NB4 (cell line): Measurements from ENCODE around the gene XYLT1.

Experiments
- DNase-seq: peaks from one replicate; pipeline ENCODE4 v3.0.0; 2010; ENCODE audit warnings: low read depth
- H3K4me3 ChIP-seq: one replicate; pipeline ENCODE4 v1.5.1; 2011; ENCODE audit warnings: mild to moderate bottlenecking, low read depth, low read length, moderate library complexity
- CTCF ChIP-seq: IDR thresholded peaks from one replicate; pipeline ENCODE4 v1.5.1; 2012; ENCODE audit warnings: low read depth, low read length
- MAX ChIP-seq: IDR thresholded peaks from 2 replicates; pipeline ENCODE4 v1.6.1; 2011; ENCODE audit warnings: low read depth, low read length
- MYC ChIP-seq: IDR thresholded peaks from 2 replicates; pipeline ENCODE4 v1.6.1; 2011; ENCODE audit warnings: low read depth, low read length
- POLR2A ChIP-seq: IDR thresholded peaks from 2 replicates; pipeline ENCODE4 v1.6.1; 2011; ENCODE audit warnings: mild to moderate bottlenecking; ENCODE audit not compliant: insufficient read length; ENCODE audit errors: extremely low read depth

The XYLT1 gene

GRCh38 chr16:17426451-17426850 lies 44.3 kb downstream of the XYLT1 start:
- H3K4me3 ChIP-seq, result no peak overlapping the region
- TF ChIP-seq MAX (no peak), MYC (no peak), CTCF (no peak)
- DNase-seq, result no peak

- no peak overlapping the region for H3K4me3 ChIP-seq
- DNase-seq, result no peak
- TF ChIP-seq POLR2A (no peak), MYC (no peak), CTCF (no peak), MAX (no peak)
Measured at GRCh38 chr16:17424771-17425170, 46.0 kb downstream of the XYLT1 start.

GRCh38 chr16:17423221-17423620 lies 47.5 kb downstream of the XYLT1 start:
- H3K4me3 ChIP-seq, result no peak overlapping the region
- no peak for DNase-seq
- no peak for TF ChIP-seq POLR2A

GRCh38 chr16:17420816-17421215 lies 49.9 kb downstream of the XYLT1 start:
- no peak for DNase-seq

GRCh38 chr16:17419266-17419665 lies 51.5 kb downstream of the XYLT1 start:
- TF ChIP-seq POLR2A (no peak), MYC (no peak), MAX (no peak), CTCF (no peak)
- H3K4me3 ChIP-seq, result no peak overlapping the region
- no peak for DNase-seq

More at GRCh38 chr16:17420816-17421215, 49.9 kb downstream of the XYLT1 start:
- H3K4me3 ChIP-seq, result no peak overlapping the region
- no peak for TF ChIP-seq CTCF
- no peak for TF ChIP-seq MYC
- TF ChIP-seq MAX, result no peak
- TF ChIP-seq POLR2A, result no peak

GRCh38 chr16:17417740-17418139 lies 53.0 kb downstream of the XYLT1 start:
- no peak overlapping the region for H3K4me3 ChIP-seq
- DNase-seq, result peak; percentile 14
- TF ChIP-seq CTCF, result no peak
- TF ChIP-seq MYC, result no peak
